GM21360 (cell line): ENCODE data around the gene ELP1.
"Not testable (repeated sequence)": the region's sequence is repeated elsewhere in the genome, so short reads cannot be mapped to it uniquely, and the experiment has no call there.

Experiments used
- ATAC-seq: cut with Tn5 transposase; IDR thresholded peaks from one replicate; pipeline ENCODE4 v1.9.1; 2021; ENCODE audit warnings: mild to moderate bottlenecking, moderate library complexity; ENCODE audit not compliant: unreplicated experiment

Gene ELP1

GRCh38 chr9:108928386-108928785, 5.5 kb downstream of the ELP1 start:
- no peak for ATAC-seq

- ATAC-seq = no peak
These were observed 9.5 kb downstream of the ELP1 start for GRCh38 chr9:108924466-108924865.

GRCh38 chr9:108921200-108921599, 12.7 kb downstream of the ELP1 start:
- no peak for ATAC-seq

GRCh38 chr9:108920401-108920800, 13.5 kb downstream of the ELP1 start:
- ATAC-seq = not testable (repeated sequence)

- no peak for ATAC-seq
These were observed 14.4 kb downstream of the ELP1 start for GRCh38 chr9:108919517-108919916.

- ATAC-seq = no peak
These were observed 20.5 kb downstream of the ELP1 start for GRCh38 chr9:108913391-108913790.

GRCh38 chr9:108911820-108912219, 22.1 kb downstream of the ELP1 start:
- no peak for ATAC-seq

GRCh38 chr9:108910914-108911313, 23.0 kb downstream of the ELP1 start:
- no peak for ATAC-seq

- ATAC-seq = no peak
These were observed 23.5 kb downstream of the ELP1 start for GRCh38 chr9:108910402-108910801.

- ATAC-seq = no peak
These were observed 28.4 kb downstream of the ELP1 start for GRCh38 chr9:108905494-108905893.

- ATAC-seq = no peak
These were observed 29.8 kb downstream of the ELP1 start for GRCh38 chr9:108904161-108904560.

- ATAC-seq = no peak
These were observed 30.4 kb downstream of the ELP1 start for GRCh38 chr9:108903420-108904103.

- ATAC-seq = no peak
These were observed 33.7 kb downstream of the ELP1 start for GRCh38 chr9:108900176-108900575.

GRCh38 chr9:108899023-108899695, 34.8 kb downstream of the ELP1 start:
- not testable (repeated sequence) for ATAC-seq

- no peak for ATAC-seq
These were observed 36.4 kb downstream of the ELP1 start for GRCh38 chr9:108897324-108898096.

- no peak for ATAC-seq
These were observed 39.5 kb downstream of the ELP1 start for GRCh38 chr9:108894225-108894997.

GRCh38 chr9:108889649-108890067, 44.3 kb downstream of the ELP1 start:
- no peak for ATAC-seq

- ATAC-seq = not testable (repeated sequence)
These were observed 47.2 kb downstream of the ELP1 start for GRCh38 chr9:108886594-108887271.

GRCh38 chr9:108885643-108886348, 48.1 kb downstream of the ELP1 start:
- peak; percentile 99 for ATAC-seq

GRCh38 chr9:108884701-108885100, 49.2 kb downstream of the ELP1 start:
- no peak for ATAC-seq
